Endothelial cell of umbilical vein (primary cell): ENCODE data around the gene PGF. TPM values are rescaled to one million over a fixed set of nuclear protein-coding genes. Genes with fewer than 3 reads are reported as not detected.

Source experiments
- BruUV-seq: library from RNA; stranded (reverse); fragments of 400-500 nt; replicated peaks from 2 replicates; lab custom pipeline; 2021; lab: Mats Ljungman, UMichigan
- CTCF ChIA-PET: fragments of 300-600, 350-600 bp; sonication (Branson Sonifier 250); formaldehyde crosslinking; loops from one replicate; lab custom pipeline; 2021; ENCODE audit warnings: antibody characterized with exemption, inconsistent platforms; lab: Charles Lee
- POLR2A ChIA-PET: fragments of 300-600, 350-600 bp; sonication (Branson Sonifier 250); formaldehyde crosslinking; loops from one replicate; lab custom pipeline; 2021; ENCODE audit warnings: antibody characterized with exemption, inconsistent platforms; lab: Charles Lee
- DNase-seq: peaks from one replicate; pipeline ENCODE4 v3.0.0-alpha.2; 2011; ENCODE audit warnings: low read depth, low spot score
- FAIRE-seq: peaks from 2 replicates; lab custom pipeline; 2011; peaks lifted over from hg19 to GRCh38; lab: Jason Lieb, UNC
- H2AFZ ChIP-seq: 2 replicates; pipeline ENCODE4 v1.6.0; 2012; ENCODE audit warnings: low read depth, low read length, control low read depth, inconsistent platforms
- H3K27ac ChIP-seq: 2 replicates; pipeline ENCODE4 v1.5.1; 2011; ENCODE audit warnings: low read depth, mild to moderate bottlenecking, control low read depth, low read length, moderate library complexity; ENCODE audit not compliant: insufficient read depth
- H3K27me3 ChIP-seq, 2 experiments: 2 replicates each; pipeline versions ENCODE4 v1.6.0 to v1.6.1; 2011; ENCODE audit warnings: low read length in 2 of 2, mixed read lengths in 1 of 2; ENCODE audit not compliant: control insufficient read depth in 2 of 2, insufficient read depth in 2 of 2
- H3K36me3 ChIP-seq, 2 experiments: 2 replicates in 1 of 2; 3 replicates in 1 of 2; pipeline ENCODE4 v1.5.1; 2011; ENCODE audit warnings: low read length in 2 of 2, mild to moderate bottlenecking in 1 of 2, moderate library complexity in 1 of 2; ENCODE audit not compliant: control insufficient read depth in 2 of 2, insufficient read depth in 2 of 2; ENCODE audit errors: extremely low read depth in 1 of 2
- H3K4me1 ChIP-seq: 3 replicates; pipeline ENCODE4 v1.5.1; 2011; ENCODE audit warnings: mild to moderate bottlenecking, low read length; ENCODE audit not compliant: control insufficient read depth, insufficient read depth; ENCODE audit errors: extremely low read depth
- H3K4me2 ChIP-seq: 2 replicates; pipeline ENCODE4 v1.6.1; 2011; ENCODE audit warnings: low read length, control low read depth, mixed read lengths; ENCODE audit not compliant: insufficient read depth
- H3K4me3 ChIP-seq, 3 experiments: fragments of 200-600 bp in 1 of 3; sonication (generic), shearing (Covaris generic) in 1 of 3; replicated peaks in 1 of 3; 2 replicates each; pipeline ENCODE4 v1.5.1; 2011 to 2016; ENCODE audit warnings: control low read depth in 3 of 3, low read length in 3 of 3, mild to moderate bottlenecking in 2 of 3, inconsistent platforms in 1 of 3, low read depth in 1 of 3, moderate library complexity in 1 of 3; ENCODE audit not compliant: insufficient read depth in 1 of 3
- H3K79me2 ChIP-seq: 2 replicates; pipeline ENCODE4 v1.6.0; 2012; ENCODE audit warnings: low read length, inconsistent platforms; ENCODE audit not compliant: control insufficient read depth, insufficient read depth
- H3K9ac ChIP-seq: replicated peaks from 2 replicates; pipeline ENCODE3; 2011; ENCODE audit warnings: low read length, control low read depth; ENCODE audit not compliant: insufficient read depth; ENCODE audit errors: extremely low read depth
- H3K9me1 ChIP-seq: replicated peaks from 3 replicates; pipeline ENCODE4 v1.6.0; 2011; ENCODE audit warnings: mild to moderate bottlenecking, low read length; ENCODE audit not compliant: control insufficient read depth, insufficient read depth; ENCODE audit errors: extremely low read depth
- H3K9me3 ChIP-seq: replicated peaks from 2 replicates; pipeline ENCODE4 v1.5.1; 2012; ENCODE audit warnings: low read length, inconsistent platforms; ENCODE audit not compliant: control insufficient read depth, insufficient read depth
- H4K20me1 ChIP-seq: replicated peaks from 2 replicates; pipeline ENCODE3; 2011; ENCODE audit warnings: mild to moderate bottlenecking, low read length; ENCODE audit not compliant: control insufficient read depth, insufficient read depth; ENCODE audit errors: extremely low read depth
- EZH2 ChIP-seq: IDR thresholded peaks from 2 replicates; pipeline ENCODE4 v1.6.1; 2012; ENCODE audit warnings: borderline replicate concordance, low read depth, mild to moderate bottlenecking, moderate library complexity, low read length, inconsistent platforms; ENCODE audit not compliant: severe bottlenecking
- FOS ChIP-seq: IDR thresholded peaks from 2 replicates; pipeline ENCODE4 v1.6.1; 2011; ENCODE audit warnings: mild to moderate bottlenecking, low read length, moderate library complexity, borderline replicate concordance; ENCODE audit not compliant: insufficient read depth
- GATA2 ChIP-seq: IDR thresholded peaks from 2 replicates; pipeline ENCODE4 v1.7.0; 2011; ENCODE audit warnings: low read depth, mild to moderate bottlenecking, moderate library complexity, mixed read lengths, low read length; ENCODE audit not compliant: insufficient read length, insufficient read depth
- JUN ChIP-seq: IDR thresholded peaks from 2 replicates; pipeline ENCODE4 v1.6.1; 2011; ENCODE audit warnings: borderline replicate concordance, low read depth; ENCODE audit not compliant: insufficient read length, insufficient read depth
- MYC ChIP-seq: IDR thresholded peaks from one replicate; pipeline ENCODE4 v1.6.1; 2011; ENCODE audit warnings: mild to moderate bottlenecking, low read depth, low read length
- POLR2A ChIP-seq: IDR thresholded peaks from 2 replicates; pipeline ENCODE4 v1.6.1; 2012; ENCODE audit warnings: low read depth, mild to moderate bottlenecking, control low read depth, low read length
- POLR2AphosphoS5 ChIP-seq: IDR thresholded peaks from 2 replicates; pipeline ENCODE4 v1.6.1; 2012; ENCODE audit warnings: low read depth, mild to moderate bottlenecking, control low read depth, low read length, moderate library complexity; ENCODE audit not compliant: insufficient read depth
- dilution Hi-C: fragments of 300-500 bp; cut with MboI; formaldehyde crosslinking; loops from one replicate; pipeline ENCODE4 v1.15.0; 2019; ENCODE audit warnings: low sequenced_read_pairs; ENCODE audit not compliant: extremely low pct_ligation_motif_present
- intact Hi-C: fragments of 100-400 bp; cut with micrococcal nuclease; formaldehyde crosslinking; loops from one replicate; pipeline ENCODE4 v1.10.0; 2022
- polyA plus RNA-seq, 4 experiments: library from polyadenylated mRNA; depleted of rRNA in 3 of 4; stranded (reverse) in 3 of 4; unstranded in 1 of 4; fragments of >200 nt; gene quantifications; 2 replicates each; pipeline versions ENCODE4 v1.2.1 to v1.2.3, GENCODE V29; 2011 to 2012; ENCODE audit warnings: missing spikeins in 1 of 4
- total RNA-seq: library from RNA; stranded (reverse); gene quantifications from 2 replicates; pipeline ENCODE4 v1.2.3, GENCODE V29; 2021
- TF ChIP-seq, protein P1 (sequence below): IDR thresholded peaks from 2 replicates; pipeline ENCODE4 v1.6.1; 2011; ENCODE audit not compliant: insufficient read depth, insufficient read length
- TF ChIP-seq, protein P2 (sequence below), 2 donors: IDR thresholded peaks; 1 replicate in 1 of 2; 2 replicates in 1 of 2; pipeline ENCODE4 v1.5.1; 2011; ENCODE audit warnings: low read length in 2 of 2, mild to moderate bottlenecking in 2 of 2, moderate library complexity in 2 of 2, control low read depth in 1 of 2, inconsistent platforms in 1 of 2, low read depth in 1 of 2; ENCODE audit not compliant: insufficient read depth in 1 of 2; ENCODE audit errors: extremely low read depth in 1 of 2

The PGF gene
- total and polyA plus RNA-seq, 2 donors (not counting 3 experiments of a cell fraction or from before 2014, with no cell fraction given) = 89.0 to 206 TPM

DNA sequence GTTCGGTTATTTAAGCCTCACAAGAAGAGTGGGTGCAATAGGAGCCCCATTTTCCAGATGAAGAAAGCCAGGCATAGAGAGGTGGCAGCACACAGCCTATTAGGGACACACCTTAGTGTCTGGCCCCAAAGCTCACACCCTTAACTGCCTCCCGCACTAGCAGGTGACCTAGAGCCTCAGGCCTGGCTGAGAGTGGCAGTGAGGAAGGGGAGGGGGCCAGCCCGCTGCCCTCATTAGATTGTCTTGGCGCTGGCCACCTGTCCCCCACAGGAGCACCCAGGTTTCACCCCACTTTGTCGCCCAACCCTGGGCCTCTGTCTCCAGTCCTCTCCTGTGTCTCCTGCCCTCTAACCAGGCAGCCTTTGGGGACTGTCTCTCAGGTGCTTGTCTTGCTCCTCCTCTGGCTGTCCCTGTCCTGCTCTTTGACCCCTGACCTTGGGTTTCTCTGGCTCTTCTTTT is 18.5 kb upstream of the PGF start:
- intact Hi-C loops (loop anchor here (1.0 to 2.0 kb wide), 5 partner anchors 7 to 29 kb away; partner anchors contain the start of genes EIF2B2 and PGF), dilution Hi-C loops (no loop called here)
- Histone ChIP-seq H3K27me3 (no peaks in the 10 kb centered on the region), H3K4me2 (no peak overlapping the region), H3K9me3 (no peaks in the 10 kb centered on the region), H3K9me1 (no peaks in the 10 kb centered on the region), H4K20me1 (no peaks in the 10 kb centered on the region), H3K4me3 (no peak overlapping the region), H3K9ac (no peak overlapping the region), H2AFZ (no peak overlapping the region), H3K27ac (peak overlapping the region; percentile 40), H3K79me2 (no peaks in the 10 kb centered on the region), H3K4me1 (peaks cover 23% of the 10 kb centered on the region), H3K36me3 (no peaks in the 10 kb centered on the region)
- no peak for FAIRE-seq
- ChIA-PET POLR2A (no interaction called here), CTCF (interaction anchor here (0.8 to 3.4 kb wide), 5 partner anchors 9 to 114 kb away, joined by 3 to 15 read pairs (median 5); partner anchors contain the start of gene PGF)
- TF ChIP-seq, protein P1, sequence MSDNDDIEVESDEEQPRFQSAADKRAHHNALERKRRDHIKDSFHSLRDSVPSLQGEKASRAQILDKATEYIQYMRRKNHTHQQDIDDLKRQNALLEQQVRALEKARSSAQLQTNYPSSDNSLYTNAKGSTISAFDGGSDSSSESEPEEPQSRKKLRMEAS = no peak
- TF ChIP-seq POLR2A = no peak
- TF ChIP-seq MYC = no peak
- no peak for TF ChIP-seq EZH2
- TF ChIP-seq, protein P2, sequence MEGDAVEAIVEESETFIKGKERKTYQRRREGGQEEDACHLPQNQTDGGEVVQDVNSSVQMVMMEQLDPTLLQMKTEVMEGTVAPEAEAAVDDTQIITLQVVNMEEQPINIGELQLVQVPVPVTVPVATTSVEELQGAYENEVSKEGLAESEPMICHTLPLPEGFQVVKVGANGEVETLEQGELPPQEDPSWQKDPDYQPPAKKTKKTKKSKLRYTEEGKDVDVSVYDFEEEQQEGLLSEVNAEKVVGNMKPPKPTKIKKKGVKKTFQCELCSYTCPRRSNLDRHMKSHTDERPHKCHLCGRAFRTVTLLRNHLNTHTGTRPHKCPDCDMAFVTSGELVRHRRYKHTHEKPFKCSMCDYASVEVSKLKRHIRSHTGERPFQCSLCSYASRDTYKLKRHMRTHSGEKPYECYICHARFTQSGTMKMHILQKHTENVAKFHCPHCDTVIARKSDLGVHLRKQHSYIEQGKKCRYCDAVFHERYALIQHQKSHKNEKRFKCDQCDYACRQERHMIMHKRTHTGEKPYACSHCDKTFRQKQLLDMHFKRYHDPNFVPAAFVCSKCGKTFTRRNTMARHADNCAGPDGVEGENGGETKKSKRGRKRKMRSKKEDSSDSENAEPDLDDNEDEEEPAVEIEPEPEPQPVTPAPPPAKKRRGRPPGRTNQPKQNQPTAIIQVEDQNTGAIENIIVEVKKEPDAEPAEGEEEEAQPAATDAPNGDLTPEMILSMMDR (IDR thresholded peaks at IDR 0.05; ENCODE audit: extremely low read depth in 1 of 2, insufficient read depth in 1 of 2, low read depth in 1 of 2, low read length in 2 of 2) = no peak
- TF ChIP-seq GATA2 = no peak
- TF ChIP-seq POLR2AphosphoS5 = no peak
- no peak for TF ChIP-seq JUN
- TF ChIP-seq FOS = no peak
- no TSS peak for BruUV-seq
- DNase-seq = no peak
